Heart left ventricle (tissue), 16 donors: ENCODE results near the gene LRRFIP1. TPM values are rescaled to one million over a fixed set of nuclear protein-coding genes. Genes with fewer than 3 reads are reported as not detected.

Experiments used
- ATAC-seq, 4 donors: fragments of 200-7000 bp; cut with Tn5 transposase; one replicate each; pipeline ENCODE4 v1.9.1; 2020 to 2022; ENCODE audit warnings: moderate library complexity in 4 of 4, mild to moderate bottlenecking in 3 of 4, moderate number of reproducible peaks in 1 of 4
- DNase-seq, 5 donors: peaks; one replicate each; pipeline ENCODE4 v3.0.0-alpha.2; 2020
- H3K27ac ChIP-seq, 12 donors: fragments of 200-600 bp; sonication (generic) in 4 of 12; one replicate each; pipeline versions ENCODE4 v1.5.0 to v1.8.0; 2016 to 2022; ENCODE audit warnings: mild to moderate bottlenecking in 2 of 12
- H3K27me3 ChIP-seq, 9 donors: fragments of 200-600 bp; sonication (generic) in 2 of 9; one replicate each; pipeline versions ENCODE4 v1.5.1 to v1.8.0; 2016 to 2022; ENCODE audit warnings: mild to moderate bottlenecking in 3 of 9
- H3K36me3 ChIP-seq, 9 donors: fragments of 200-600 bp; sonication (generic) in 2 of 9; one replicate each; pipeline versions ENCODE4 v1.5.0 to v1.8.0; 2018 to 2022; ENCODE audit warnings: mild to moderate bottlenecking in 2 of 9
- H3K4me1 ChIP-seq, 12 donors: fragments of 200-600 bp; sonication (generic) in 4 of 12; one replicate each; pipeline versions ENCODE4 v1.5.0 to v1.8.0; 2016 to 2022; ENCODE audit warnings: mild to moderate bottlenecking in 3 of 12
- H3K4me3 ChIP-seq, 12 donors: fragments of 200-600 bp; sonication (generic) in 4 of 12; one replicate each; pipeline versions ENCODE4 v1.5.0 to v1.8.0; 2017 to 2022; ENCODE audit warnings: mild to moderate bottlenecking in 9 of 12, moderate library complexity in 4 of 12
- H3K9me3 ChIP-seq, 12 donors: fragments of 200-600 bp; sonication (generic) in 4 of 12; one replicate each; pipeline versions ENCODE4 v1.5.0 to v1.8.0; 2016 to 2022; ENCODE audit warnings: mild to moderate bottlenecking in 1 of 12
- POLR2A ChIP-seq, 2 donors: fragments of 450-650 bp; IDR thresholded peaks; one replicate each; pipeline ENCODE4 v1.6.1; 2017; ENCODE audit warnings: antibody characterized with exemption in 2 of 2, mild to moderate bottlenecking in 2 of 2, moderate library complexity in 2 of 2
- WGBS, 4 donors: extraction: QIAGEN DNeasy Blood & Tissue Kit in 2 of 4; methylation state at CpG; one replicate each; pipeline versions ENCODE4 v1.1.5 to v1.1.7; 2013 to 2018; 5-methylcytosine and 5-hydroxymethylcytosine counted together
- intact Hi-C, 10 donors: fragments of 100-400 bp; cut with DNase I; formaldehyde crosslinking; loops; one replicate each; pipeline versions ENCODE4 v1.11.1 to v1.14.2; 2022
- polyA plus RNA-seq, 2 donors: library from polyadenylated mRNA; stranded (reverse); fragments of 200-250 nt; gene quantifications; one replicate each; pipeline ENCODE4 v1.2.3, GENCODE V29; 2013
- total RNA-seq, 9 donors: library from RNA; depleted of rRNA in 2 of 9; stranded (reverse); fragments of >200 nt in 2 of 9; fragmentation: NEBNext Ultra II Directional in 3 of 9; extraction: Animal tissue kit (Norgen Biotek cat#: 25700) in 3 of 9; gene quantifications; one replicate each; pipeline versions ENCODE4 v1.1.0 to v1.2.4, GENCODE V29; 2016 to 2023
- TF ChIP-seq, protein P1 (sequence below), 12 donors: fragments of 200-600 bp; sonication (generic) in 4 of 12; IDR thresholded peaks; one replicate each; pipeline versions ENCODE4 v1.5.0 to v1.8.0; 2018 to 2022; ENCODE audit warnings: antibody characterized with exemption in 12 of 12, mild to moderate bottlenecking in 5 of 12
- donor health status: ischemic (EF 13 %, LVEDD 7.1; RV severe dilation, severe dysfunction).
- donor health status: healthy with polysubstance abuse.
- donor health status: DM: no; HTN: yes; CAD: no.
- donor health status: DM: no; HTN: no; CAD: no.
- donor health status: ischemic (EF 25% LVEDD 6.9; RV normal size, moderate dysfunction).
- donor health status: ischemic (EF 25% LVEDD 5.7; RV mildly dilated, moderate dysfunction).
- donor health status: healthy.
- donor health status: DM: yes; HTN: yes; CAD: no.
- donor health status: ischemic (EF 35%, LVEDD 5.7; RV mildly dilated, moderate dysfunction).
- donor health status: nonischemic (EF 11% LVEDD 7.7; RV severe dilation, severe dysfunction).
- donor health status: DM: yes; HTN: yes; CAD: no.
- donor health status: PGD.
- donor health status: ischemic (EF 29% LVEDD 5.4; RV normal size, mild dysfunction).
- donor health status: nonischemic (EF 23%, LVEDD 6.1; RV moderate dilation, normal function).

LRRFIP1 gene
- total and polyA plus RNA-seq, 11 donors, result 78.7 to 151 (median 111) TPM

GRCh38 chr2:237588044-237588696 lies 39.2 kb upstream of the LRRFIP1 start:
- intact Hi-C loops, result loop anchor here in 1 of 10 donors (5.0 kb wide), 1 partner anchor 164 kb away; no protein-coding TSS in a partner anchor
- Histone ChIP-seq H3K36me3 (no peaks in the 10 kb centered on the region), H3K4me1 (peaks cover 0 to 19% (median 9%) of the 10 kb centered on the region in 12 donors), H3K27me3 (peaks cover 0 to 2% (median 0%) of the 10 kb centered on the region in 9 donors), H3K27ac (no peak overlapping the region), H3K9me3 (no peaks in the 10 kb centered on the region), H3K4me3 (no peak overlapping the region)
- DNase-seq (peak in 1 of 5 donors; percentile 6), ATAC-seq (no peak)
- WGBS, 4 donors, result 88 to 95% (median 93%) methylated on average over 9 of the region's 9 CpGs
- TF ChIP-seq, protein P1, sequence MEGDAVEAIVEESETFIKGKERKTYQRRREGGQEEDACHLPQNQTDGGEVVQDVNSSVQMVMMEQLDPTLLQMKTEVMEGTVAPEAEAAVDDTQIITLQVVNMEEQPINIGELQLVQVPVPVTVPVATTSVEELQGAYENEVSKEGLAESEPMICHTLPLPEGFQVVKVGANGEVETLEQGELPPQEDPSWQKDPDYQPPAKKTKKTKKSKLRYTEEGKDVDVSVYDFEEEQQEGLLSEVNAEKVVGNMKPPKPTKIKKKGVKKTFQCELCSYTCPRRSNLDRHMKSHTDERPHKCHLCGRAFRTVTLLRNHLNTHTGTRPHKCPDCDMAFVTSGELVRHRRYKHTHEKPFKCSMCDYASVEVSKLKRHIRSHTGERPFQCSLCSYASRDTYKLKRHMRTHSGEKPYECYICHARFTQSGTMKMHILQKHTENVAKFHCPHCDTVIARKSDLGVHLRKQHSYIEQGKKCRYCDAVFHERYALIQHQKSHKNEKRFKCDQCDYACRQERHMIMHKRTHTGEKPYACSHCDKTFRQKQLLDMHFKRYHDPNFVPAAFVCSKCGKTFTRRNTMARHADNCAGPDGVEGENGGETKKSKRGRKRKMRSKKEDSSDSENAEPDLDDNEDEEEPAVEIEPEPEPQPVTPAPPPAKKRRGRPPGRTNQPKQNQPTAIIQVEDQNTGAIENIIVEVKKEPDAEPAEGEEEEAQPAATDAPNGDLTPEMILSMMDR (IDR thresholded peaks at IDR 0.05), result no peak

- Histone ChIP-seq H3K4me3 (peak within 1 kb of the TSS in 1 of 12 donors; percentile 31), H3K27me3 (peaks cover 0 to 2% (median 0%) of the 10 kb centered on the region in 9 donors), H3K36me3 (no peaks in the 10 kb centered on the region), H3K9me3 (no peaks in the 10 kb centered on the region), H3K27ac (peak within 1 kb of the TSS in 1 of 12 donors; percentile 51), H3K4me1 (peaks cover 0 to 38% (median 21%) of the 10 kb centered on the region in 12 donors)
- intact Hi-C loops, result loop anchor here in 2 of 10 donors (10.0 kb wide), 2 partner anchors 54 to 74 kb away; no protein-coding TSS in a partner anchor
- no peak for TF ChIP-seq POLR2A (IDR thresholded peaks at IDR 0.05)
- ATAC-seq (peak in 3 of 4 donors; percentile 34 to 77 (median 52)), DNase-seq (peak in 2 of 5 donors; percentile 39 to 79)
- 51 to 66% (median 62%) methylated on average over 13 to 16 of the region's 16 CpGs for WGBS, 4 donors
These were observed 36.9 kb upstream of the LRRFIP1 start, which contains the start of gene RAB17 for GRCh38 chr2:237590272-237591140. TSS of gene RAB17 (minus strand) at chr2:237590734. CDS start at chr2:237586154, 4,580 bp downstream.

GRCh38 chr2:237591141-237591881 lies 36.1 kb upstream of the LRRFIP1 start:
- Histone ChIP-seq H3K4me1 (peaks cover 0 to 42% (median 21%) of the 10 kb centered on the region in 12 donors), H3K27ac (peak overlapping the region in 1 of 12 donors; percentile 51), H3K9me3 (no peaks in the 10 kb centered on the region), H3K36me3 (no peaks in the 10 kb centered on the region), H3K4me3 (peak overlapping the region in 1 of 12 donors; percentile 31), H3K27me3 (peaks cover 0 to 2% (median 0%) of the 10 kb centered on the region in 9 donors)
- TF ChIP-seq, protein P1 (IDR thresholded peaks at IDR 0.05), result no peak
- TF ChIP-seq POLR2A (IDR thresholded peaks at IDR 0.05), result no peak
- DNase-seq, result peak in 1 of 5 donors; percentile 19
- 65 to 81% (median 74%) methylated on average over 17 to 19 of the region's 19 CpGs for WGBS, 4 donors
- intact Hi-C loops, result loop anchor here in 2 of 10 donors (10.0 kb wide), 2 partner anchors 53 to 73 kb away; no protein-coding TSS in a partner anchor
- ATAC-seq, result no peak

- no peaks in the 10 kb centered on the region for H3K9me3 ChIP-seq
- DNase-seq, result peak in 1 of 5 donors; percentile 16
- TF ChIP-seq, protein P1 (IDR thresholded peaks at IDR 0.05), result no peak
- no peak for TF ChIP-seq POLR2A (IDR thresholded peaks at IDR 0.05)
- ATAC-seq, result no peak
- peaks cover 0 to 2% (median 0%) of the 10 kb centered on the region in 9 donors for H3K27me3 ChIP-seq
- no peak overlapping the region for H3K27ac ChIP-seq
- H3K4me1 ChIP-seq, result peaks cover 0 to 38% (median 21%) of the 10 kb centered on the region in 12 donors
- no peak overlapping the region for H3K4me3 ChIP-seq
- intact Hi-C loops, result loop anchor here in 2 of 10 donors (10.0 kb wide), 2 partner anchors 52 to 72 kb away; no protein-coding TSS in a partner anchor
- no peaks in the 10 kb centered on the region for H3K36me3 ChIP-seq
- 89 to 97% (median 95%) methylated on average over 18 of the region's 18 CpGs for WGBS, 4 donors
These were observed 34.9 kb upstream of the LRRFIP1 start for GRCh38 chr2:237592425-237592980.
